DMS53 treated with DMSO at 0.1 percent for 48 hours (cell line): ENCODE results near the gene SLC25A28.

Experiments used
- DNase-seq: peaks from one replicate; lab custom pipeline; 2025; ENCODE audit not compliant: unreplicated experiment; lab: John Stamatoyannopoulos, UW

Gene SLC25A28, protein sequence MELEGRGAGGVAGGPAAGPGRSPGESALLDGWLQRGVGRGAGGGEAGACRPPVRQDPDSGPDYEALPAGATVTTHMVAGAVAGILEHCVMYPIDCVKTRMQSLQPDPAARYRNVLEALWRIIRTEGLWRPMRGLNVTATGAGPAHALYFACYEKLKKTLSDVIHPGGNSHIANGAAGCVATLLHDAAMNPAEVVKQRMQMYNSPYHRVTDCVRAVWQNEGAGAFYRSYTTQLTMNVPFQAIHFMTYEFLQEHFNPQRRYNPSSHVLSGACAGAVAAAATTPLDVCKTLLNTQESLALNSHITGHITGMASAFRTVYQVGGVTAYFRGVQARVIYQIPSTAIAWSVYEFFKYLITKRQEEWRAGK

DNA sequence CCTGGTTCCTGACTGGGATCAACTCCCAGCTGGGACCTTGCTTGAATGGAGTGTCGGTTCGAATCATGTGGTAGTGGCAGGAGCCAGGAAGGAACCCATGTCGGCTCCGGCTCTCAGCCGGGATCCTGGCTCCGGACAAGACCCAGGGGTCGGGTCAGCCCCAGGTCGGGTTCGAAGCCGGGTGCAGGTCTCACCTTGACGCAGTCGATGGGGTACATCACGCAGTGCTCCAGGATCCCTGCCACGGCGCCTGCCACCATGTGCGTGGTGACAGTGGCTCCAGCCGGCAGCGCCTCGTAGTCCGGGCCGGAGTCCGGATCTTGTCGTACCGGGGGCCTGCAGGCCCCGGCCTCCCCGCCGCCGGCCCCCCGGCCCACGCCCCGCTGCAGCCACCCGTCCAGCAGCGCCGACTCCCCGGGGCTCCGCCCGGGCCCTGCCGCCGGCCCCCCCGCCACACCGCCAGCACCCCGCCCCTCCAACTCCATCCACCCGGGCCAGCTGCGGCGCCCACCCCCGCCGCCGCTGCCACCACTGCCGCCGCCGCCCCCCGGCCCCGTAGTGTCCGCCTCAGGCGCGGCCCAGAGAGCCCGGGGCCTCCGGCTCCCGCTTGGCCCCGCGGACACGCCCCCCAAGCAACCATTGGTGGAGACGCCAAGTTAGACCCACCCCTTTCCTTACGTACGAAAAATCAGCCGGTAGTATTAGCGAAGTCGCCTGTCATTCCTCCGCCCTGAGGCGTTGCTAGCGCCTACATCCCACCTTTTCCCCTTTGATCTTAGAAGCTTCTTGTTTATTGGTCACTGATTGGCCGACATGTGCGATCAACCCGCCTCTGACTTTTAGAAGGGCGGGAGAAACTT is at the start of gene SLC25A28:
TSS of gene SLC25A28 (minus strand) at position 589 of the 860 bp plus-strand sequence. CDS start at position 485, 104 bp downstream.
- peak; percentile 99 for DNase-seq

DNA sequence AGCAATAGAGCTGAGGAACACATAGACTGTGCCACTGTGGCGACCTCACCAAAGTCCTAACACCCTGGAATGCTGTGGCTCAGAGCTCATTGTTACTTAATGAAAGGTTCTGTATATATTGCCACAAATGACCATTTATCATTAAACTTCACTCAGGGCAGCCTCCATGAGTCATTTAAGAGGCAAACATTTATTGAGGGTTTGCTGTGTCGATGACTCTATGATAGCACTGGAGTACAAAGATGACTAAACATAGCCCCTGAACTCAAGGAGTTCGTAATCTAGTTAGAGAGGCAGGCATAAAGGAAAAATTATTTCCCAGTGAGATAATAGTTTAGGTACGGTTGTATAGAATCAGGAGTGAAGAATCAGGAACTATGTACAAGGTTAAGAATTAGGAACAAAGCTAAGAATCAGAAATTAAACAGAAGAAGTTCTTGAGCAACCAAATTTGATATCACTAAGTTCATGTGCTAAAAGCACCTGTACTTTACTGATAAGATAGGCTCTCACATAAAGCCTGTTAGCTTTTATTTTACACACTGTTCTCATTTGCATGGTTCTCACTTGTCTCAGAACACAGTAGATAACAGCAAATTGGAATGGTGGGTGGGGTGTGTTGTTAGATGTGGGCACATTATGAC is 47.0 kb upstream of the SLC25A28 start:
- no peak for DNase-seq

DNA sequence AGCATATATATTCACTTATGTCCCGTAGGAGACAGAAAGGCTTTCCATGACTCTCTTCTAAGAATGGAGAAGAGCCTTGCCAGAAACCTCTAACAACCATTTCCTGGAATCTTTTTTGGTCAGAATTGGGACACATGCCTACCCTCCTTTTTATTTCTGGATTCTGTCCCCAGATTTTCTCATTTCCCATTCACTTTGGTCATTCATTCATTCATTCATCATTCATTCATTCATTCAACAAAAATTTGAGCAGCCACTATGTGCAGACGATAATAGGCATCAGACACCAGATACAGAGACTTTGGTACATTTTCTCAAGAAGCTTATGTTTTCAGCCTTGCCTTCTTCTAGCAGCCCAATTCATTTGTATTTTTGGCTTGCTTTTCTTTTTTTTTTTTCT is 45.1 kb upstream of the SLC25A28 start:
- DNase-seq: no peak

DNA sequence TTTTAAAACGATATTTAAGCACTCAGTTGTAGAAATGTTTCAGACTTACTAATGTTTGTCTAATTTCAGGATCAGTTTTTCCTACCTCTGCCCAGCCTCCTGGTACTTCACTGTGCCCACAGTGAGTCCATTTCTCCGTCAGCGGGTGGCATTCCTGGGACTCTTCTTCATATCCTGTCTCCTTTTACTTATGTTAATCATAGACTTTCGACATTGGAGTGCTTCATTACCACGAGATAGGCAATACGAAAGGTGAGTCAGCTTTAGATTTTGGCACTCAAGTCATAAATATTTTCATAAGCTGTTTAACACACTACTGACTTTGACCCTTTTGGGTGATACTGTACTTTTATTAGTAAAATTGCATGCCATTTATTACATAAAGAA is 41.1 kb upstream of the SLC25A28 start:
- DNase-seq: no peak

DNA sequence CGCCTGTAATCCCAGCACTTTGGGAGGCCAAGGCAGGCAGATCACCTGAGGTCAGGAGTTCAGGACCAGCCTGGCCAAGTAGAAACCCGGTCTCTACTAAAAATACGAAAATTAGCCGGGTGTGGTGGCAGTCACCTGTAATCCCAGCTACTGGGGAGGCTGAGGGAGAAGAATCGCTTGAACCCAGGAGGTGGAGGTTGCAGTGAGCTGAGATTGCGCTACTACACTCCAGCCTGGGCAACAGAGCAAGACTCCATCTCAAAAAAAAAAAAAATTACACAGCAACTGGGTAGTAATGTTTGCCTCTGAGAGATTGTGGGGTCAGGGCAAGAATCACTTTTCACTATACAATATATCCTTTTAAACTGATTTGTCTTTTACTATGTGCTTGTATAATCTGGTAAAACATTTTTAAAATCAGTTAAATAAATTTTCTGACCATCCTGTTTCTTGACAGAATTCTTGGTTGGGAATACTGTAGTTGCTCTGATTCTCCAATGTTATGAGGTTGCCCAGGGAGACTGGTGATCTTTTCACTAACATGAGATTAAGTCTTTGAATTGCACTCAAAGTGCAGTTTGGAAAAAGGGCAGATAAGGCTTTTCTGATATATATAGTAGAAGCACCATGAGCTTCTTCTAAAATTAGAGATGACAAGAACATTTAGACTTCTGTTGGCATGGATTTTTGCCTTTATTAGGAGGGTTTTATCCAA is 40.6 kb upstream of the SLC25A28 start:
- DNase-seq: no peak

DNA sequence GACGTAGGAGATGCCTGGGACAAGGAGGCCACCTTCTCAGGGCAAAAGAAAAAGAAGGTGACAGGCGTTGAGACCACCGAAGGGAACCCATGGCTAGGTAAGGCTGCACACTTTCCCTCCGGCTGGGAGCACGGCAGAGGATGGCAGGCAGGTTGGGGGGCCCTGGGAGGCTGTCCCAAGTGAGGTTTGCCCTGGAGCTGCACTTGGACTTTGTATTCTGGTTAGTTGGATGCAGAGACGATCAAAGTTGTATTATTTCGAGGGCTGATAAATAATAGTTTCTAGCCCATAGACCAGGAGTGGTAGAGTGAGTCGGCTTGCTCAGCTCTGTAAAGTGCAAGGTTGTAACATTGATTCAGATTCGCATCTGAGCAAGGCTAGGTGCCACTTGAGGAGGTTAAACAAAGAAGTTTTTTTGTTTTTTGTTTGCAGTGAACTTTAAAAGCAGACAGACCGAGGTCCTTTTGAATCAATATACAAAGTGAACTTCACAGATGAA is 39.7 kb upstream of the SLC25A28 start:
- DNase-seq: no peak

DNA sequence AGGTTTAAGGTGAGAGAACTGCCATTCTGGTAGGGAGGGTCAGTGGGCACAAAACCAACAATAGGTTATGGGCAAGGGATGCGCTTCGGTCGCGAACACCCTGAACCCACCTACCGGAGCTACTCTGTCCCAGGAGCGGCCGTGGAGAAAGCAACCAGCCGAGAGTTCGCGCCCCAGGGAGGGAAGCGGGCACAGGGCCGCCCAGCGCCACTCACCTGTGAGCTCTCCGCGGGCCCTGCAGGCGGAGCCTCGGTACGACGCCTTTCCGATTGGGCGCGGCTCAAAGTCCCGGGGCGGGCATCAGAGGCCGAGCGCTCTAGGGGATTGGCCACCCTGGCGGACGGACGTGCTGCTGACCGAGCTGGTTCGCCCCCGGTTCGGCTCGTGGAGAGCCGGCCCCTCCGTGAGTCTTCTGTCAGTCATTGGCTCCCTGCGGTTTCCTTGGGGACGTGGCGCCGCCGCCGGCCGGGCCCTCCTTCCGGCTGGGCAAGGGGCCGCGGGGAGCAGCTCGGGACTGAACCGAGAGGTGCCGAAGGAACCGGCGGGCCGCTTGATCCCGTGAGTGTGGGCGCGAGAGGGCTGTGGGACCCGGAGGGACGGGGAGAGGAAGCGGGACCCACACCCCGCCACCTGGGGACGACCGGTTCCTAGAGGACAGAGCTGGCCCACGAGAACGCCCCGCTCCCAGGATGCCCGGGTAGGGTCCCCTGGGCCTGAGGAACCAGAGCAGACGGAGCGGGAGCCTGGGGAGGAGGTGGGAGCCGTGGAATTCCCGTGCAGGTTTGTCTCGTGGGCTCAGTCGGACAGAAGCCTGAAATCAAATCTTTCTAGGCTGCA is 39.0 kb upstream of the SLC25A28 start, which contains the start of gene ENTPD7:
TSS of gene ENTPD7 (plus strand) at position 479 of the 837 bp plus-strand sequence. CDS start 448 bp downstream, outside the sequence.
- DNase-seq: peak; percentile 96

DNA sequence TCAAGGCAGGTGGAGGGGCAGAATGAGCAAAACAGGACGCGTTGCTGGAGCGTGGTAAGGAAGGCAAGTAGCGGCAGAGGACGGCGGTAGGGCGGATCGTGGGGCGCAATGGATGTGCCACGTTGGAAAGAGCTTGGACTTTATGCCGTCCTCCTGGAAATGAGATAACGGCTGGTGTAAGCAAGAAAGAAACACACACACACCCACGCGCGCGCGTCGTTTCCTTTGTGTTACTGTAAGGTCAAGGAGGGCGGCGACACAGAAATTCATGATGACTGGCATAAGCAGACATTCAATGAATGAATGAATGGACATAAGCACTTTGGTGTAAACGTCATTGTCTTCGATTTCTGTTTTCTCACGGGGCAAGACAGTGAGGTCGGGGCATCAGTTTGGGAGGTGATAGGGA is 38.4 kb upstream of the SLC25A28 start:
- peak; percentile 8 for DNase-seq

DNA sequence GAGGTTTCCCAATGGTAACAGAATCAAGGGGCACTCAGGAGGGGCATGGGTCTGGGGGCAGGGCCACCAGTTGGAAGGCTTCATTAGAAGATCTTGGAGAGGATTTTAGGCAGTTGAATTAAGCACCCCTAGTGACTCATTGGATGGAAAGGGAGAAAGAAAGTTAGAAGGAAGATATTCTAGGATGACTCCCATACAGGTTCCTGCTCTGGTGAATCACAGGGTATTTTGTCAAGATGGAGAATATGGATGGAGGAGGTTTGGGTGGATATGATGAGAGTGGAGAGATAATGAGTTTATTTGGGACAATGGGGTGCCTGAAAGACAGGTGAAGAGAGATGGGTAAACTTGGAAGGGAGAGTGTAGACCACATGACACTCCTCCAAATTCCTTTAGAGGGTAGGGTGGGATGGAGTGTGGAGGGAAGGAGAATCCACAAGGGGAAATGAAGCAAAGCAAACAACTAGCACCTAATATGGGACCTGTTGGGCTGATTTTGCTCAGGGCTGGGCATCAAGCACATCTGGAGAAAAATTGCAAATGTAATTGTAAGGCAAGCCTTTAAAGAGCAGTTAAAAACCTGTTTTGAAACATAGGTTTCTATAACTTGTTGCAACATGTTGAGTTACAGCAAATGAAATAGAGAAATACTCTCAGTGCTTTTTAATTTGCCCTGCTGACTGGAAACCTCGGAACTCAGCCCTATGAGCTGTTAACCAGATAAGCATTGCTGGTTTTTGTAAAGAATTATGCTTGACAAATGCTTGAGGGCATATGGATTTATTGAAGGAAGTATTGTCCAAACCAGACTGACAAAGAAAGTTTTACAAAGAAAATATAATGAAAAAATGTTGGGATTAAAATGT is 36.2 kb upstream of the SLC25A28 start:
- DNase-seq: no peak

DNA sequence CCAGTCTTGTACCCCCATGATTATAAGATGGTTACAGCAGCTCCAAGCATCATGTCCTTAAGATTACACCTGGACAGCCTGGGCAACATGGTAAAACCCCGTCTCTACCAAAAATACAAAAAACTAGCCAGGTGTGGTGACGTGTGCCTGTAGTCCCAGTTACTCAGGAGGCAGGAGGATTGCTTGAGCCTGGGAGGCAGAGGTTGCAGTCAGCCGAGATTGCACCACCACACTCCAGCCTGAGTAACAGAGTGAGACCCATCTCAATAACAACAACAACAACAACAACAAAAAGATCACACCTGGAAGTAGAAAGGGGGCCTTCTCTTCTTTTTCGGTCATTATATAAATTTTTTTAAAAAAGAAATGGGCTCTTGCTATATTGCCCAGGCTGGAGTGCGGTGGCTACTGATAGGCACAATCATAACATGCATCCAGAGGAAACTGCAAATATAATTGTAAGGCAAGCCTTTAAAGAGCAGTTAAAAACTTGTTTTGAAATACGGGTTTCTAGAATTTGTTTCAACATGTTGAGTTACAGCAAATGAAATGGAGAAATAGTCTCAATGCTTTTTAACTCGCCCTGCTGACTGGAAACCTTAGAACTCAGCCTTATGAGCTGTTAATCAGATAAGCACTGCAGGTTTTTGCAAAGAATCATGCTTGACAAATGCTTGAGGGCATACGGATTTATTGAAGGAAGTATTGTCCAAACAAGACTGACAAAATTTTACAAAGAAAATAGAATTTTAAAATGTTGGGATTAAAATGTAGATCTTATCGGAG is 34.3 kb upstream of the SLC25A28 start:
- no peak for DNase-seq

DNA sequence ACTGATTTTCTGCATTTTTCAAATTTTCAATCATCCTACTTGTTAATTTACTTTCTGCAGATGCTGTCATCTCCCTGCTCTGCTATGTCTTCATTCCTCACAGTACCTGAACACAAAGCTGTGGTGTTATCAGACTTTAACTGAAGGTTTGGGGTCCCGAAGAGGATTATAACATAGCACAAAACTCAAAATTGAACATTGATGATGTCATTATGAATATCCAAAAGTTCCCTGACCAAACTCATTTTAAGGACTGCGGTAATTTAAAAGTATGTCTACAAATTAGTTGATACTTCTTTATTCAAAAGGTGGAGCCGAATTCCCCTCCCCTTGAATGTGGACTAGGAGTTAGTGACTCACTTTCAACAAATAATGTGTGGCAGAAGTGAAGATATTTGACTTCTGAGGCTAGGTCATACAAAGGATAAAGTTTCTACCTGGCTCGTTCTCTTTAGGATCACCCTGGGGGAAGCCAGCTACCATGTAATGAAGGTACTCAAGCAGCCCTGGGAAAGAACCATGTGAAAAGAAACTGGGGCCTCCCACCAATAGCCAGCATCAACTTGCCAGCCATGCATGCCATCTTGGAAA is 32.7 kb upstream of the SLC25A28 start:
- DNase-seq: no peak

DNA sequence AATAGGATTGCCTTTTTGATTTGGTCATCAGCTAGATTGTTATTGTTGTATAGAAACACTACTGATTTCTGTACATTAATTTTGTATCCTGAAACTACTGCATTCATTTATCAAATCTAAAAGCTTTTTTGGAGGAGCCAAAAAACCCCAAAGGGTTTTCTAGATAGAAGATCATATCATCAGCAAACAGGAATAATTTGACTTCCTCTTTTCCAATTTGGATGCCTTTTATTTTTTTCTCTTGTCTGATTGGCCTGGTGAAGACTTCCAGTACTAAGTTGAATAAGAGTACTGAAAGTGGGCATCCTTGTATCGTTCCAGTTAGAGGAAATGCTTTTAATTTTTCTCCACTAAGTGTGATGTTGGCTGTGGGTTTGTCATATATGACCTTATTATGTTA is 28.5 kb upstream of the SLC25A28 start:
- no peak for DNase-seq

DNA sequence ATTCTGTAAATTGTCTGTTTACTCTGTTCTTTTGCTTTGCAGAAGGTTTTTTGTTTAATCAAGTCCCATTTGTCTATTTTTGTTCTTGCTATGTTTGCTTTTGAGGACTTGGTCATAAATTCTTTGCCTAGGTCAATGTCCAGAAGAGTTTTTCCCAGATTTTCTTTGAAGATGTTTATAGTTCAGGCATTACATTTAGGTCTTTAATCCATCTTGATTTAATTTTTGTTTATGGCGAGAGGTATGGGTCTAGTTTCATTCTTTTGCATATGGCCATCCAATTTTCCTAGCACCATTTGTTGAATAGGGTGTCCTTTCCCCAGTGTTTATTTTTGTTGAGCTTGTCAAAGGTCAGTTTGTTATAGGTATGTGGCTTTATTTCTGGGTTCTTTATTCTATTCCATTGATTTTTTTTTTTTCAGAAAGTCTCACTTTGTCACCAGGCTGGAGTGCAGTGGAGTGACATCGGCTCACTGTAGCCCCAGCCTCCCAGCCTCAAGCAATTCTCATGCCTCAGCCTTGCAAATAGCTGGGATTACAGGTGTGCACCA is 27.4 kb upstream of the SLC25A28 start:
- DNase-seq: no peak

DNA sequence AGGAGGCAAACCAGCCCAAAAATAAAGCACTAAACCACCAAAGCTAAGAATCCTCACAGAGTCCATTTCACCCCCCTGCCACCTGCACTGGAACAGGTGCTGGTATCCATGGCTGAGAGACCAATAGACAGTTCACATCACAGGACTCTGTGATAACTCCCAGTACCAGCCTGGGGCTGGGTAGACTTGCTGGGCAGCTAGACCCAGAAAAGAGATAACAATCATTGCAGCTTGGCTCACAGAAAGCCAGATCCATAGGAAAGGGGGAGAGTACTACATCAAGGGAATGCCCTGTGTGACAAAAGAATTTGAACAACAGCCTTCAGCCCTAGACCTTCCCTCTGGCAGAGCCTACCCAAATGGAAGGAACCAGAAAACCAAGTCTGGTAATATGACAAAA is 13.6 kb upstream of the SLC25A28 start:
- DNase-seq: no peak

DNA sequence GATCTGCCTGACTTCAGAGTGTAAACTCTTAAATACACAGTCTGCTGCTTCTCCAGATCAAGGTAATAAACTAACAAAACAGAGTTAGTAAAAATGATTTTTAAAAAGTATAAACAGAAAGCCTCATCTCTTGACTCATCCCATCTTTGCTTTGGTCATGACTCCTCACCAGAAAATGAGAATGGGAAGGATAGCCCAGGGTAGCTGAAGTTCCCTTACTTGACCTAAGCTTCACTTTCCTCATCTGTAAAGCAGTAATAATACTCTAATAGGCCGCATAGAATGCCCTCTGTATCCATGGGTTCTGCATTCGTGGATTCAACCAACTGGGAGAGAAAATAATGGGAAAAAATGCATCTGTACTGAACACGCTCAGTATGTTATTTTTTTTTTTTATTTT is 11.3 kb upstream of the SLC25A28 start:
- no peak for DNase-seq

DNA sequence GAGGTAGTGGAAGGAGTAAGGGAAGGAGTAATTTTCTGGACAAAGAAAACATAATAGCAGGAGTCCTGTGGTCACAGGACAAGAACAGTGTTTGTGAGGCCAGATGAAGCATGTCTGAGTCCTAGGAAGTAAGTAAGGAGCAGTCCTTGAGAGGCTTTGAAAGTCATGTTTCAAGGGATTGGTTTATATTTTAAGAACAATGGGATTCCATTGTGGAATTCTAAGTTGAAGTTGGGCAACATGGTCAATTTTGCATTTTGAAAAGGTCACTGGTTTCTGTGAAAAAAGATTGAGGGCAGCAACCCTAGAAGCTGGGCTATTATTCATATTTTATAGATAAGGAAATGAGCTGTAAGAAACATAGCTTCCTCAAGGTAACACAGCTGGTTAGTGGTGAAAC is 10.8 kb upstream of the SLC25A28 start:
- no peak for DNase-seq

DNA sequence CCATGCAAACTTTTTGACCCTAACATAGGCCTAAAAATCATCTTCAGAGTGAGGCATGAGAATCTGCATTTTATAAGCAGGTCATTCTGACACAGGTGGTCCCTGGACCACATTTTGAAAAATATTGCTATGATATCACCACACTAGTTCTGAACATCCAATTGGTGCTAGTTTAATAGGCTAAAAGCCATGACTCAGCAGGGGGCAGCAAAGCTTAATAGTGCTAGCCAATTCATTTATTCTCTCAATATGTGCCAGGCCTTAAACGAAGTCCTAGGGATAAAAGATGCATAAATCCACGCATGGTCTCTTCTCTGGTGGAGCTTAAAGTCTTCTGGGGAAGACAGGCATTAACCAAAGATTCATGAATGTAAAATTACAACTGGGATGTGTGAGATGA is 10.2 kb upstream of the SLC25A28 start:
- peak; percentile 16 for DNase-seq

DNA sequence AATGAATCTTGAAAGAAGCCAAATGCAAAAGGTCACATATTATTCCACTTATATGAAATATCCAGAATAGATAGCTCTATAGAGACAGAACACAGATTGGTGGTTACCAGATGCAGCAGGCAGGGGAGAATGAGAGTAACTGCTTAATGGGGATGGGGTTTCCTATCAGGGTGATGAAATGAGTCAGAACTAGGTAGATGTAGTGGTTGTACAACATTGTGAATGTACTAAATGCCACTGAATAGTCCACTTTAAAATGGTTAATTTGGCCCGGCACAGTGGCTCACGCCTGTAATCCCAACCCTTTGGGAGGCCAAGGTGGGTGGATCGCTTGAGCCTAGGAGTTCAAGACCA is 9.4 kb upstream of the SLC25A28 start:
- DNase-seq: no peak
